HepG2 (cell line): ENCODE data around the gene RPS13. TPM values are rescaled to one million over a fixed set of nuclear protein-coding genes. Genes with fewer than 3 reads are reported as not detected.

Experiments
- AFF4 ChIP-seq: sonication (generic); formaldehyde crosslinking; IDR thresholded peaks from 2 replicates; pipeline ENCODE4 v1.4.0; 2020; ENCODE audit warnings: missing genetic modification reagents
- EEA1 ChIP-seq: sonication (generic); formaldehyde crosslinking; IDR thresholded peaks from 2 replicates; pipeline ENCODE4 v1.5.1; 2020; ENCODE audit warnings: mild to moderate bottlenecking, missing genetic modification reagents, borderline replicate concordance
- GABPB1 ChIP-seq: IDR thresholded peaks from 2 replicates; pipeline ENCODE4 v1.6.1; 2016; ENCODE audit warnings: mild to moderate bottlenecking, missing genetic modification reagents, moderate library complexity, missing compliant biosample characterization
- HDAC1 ChIP-seq: sonication (generic); formaldehyde crosslinking; IDR thresholded peaks from 2 replicates; pipeline ENCODE4 v1.5.1; 2020; ENCODE audit warnings: mild to moderate bottlenecking, missing genetic modification reagents
- HIC2 ChIP-seq: sonication (generic); formaldehyde crosslinking; IDR thresholded peaks from 2 replicates; pipeline ENCODE4 v1.9.0; 2022; ENCODE audit warnings: low read depth, missing genetic modification reagents
- HNRNPH1 ChIP-seq: fragments of 200-400 bp; formaldehyde crosslinking; optimal IDR thresholded peaks from 2 replicates; pipeline ENCODE3; 2017; ENCODE audit warnings: mild to moderate bottlenecking, low read depth, low read length
- KLF16 ChIP-seq, 2 experiments: sonication (generic) in 1 of 2; formaldehyde crosslinking in 1 of 2; IDR thresholded peaks; 2 replicates each; pipeline versions ENCODE4 v1.6.1 to v1.8.0; 2016 to 2023; ENCODE audit warnings: missing genetic modification reagents in 2 of 2, missing compliant biosample characterization in 1 of 2
- MAF1 ChIP-seq: sonication (generic); formaldehyde crosslinking; IDR thresholded peaks from 2 replicates; pipeline ENCODE4 v1.5.0; 2020; ENCODE audit warnings: missing genetic modification reagents, borderline replicate concordance
- MED13 ChIP-seq: sonication (generic); formaldehyde crosslinking; IDR thresholded peaks from 2 replicates; pipeline ENCODE4 v1.5.0; 2020; ENCODE audit warnings: missing genetic modification reagents
- NFKB2 ChIP-seq: sonication (generic); formaldehyde crosslinking; IDR thresholded peaks from 2 replicates; pipeline ENCODE4 v1.4.0; 2020; ENCODE audit warnings: missing genetic modification reagents, borderline replicate concordance
- SNAPC4 ChIP-seq: sonication (generic); formaldehyde crosslinking; IDR thresholded peaks from 2 replicates; pipeline ENCODE4 v1.4.0; 2020; ENCODE audit warnings: mild to moderate bottlenecking, missing genetic modification reagents
- SNAPC5 ChIP-seq: sonication (generic); formaldehyde crosslinking; IDR thresholded peaks from 2 replicates; pipeline ENCODE4 v1.8.1; 2023; ENCODE audit warnings: mild to moderate bottlenecking, missing genetic modification reagents, borderline replicate concordance
- SRSF1 ChIP-seq: fragments of 200-400 bp; formaldehyde crosslinking; optimal IDR thresholded peaks from 2 replicates; pipeline ENCODE3; 2017; ENCODE audit warnings: mild to moderate bottlenecking, low read depth, low read length, moderate library complexity
- ZBTB8A ChIP-seq: sonication (generic); formaldehyde crosslinking; IDR thresholded peaks from 2 replicates; pipeline ENCODE4 v1.4.0; 2020; ENCODE audit warnings: mild to moderate bottlenecking, low read depth, missing genetic modification reagents, borderline replicate concordance
- ZNF326 ChIP-seq: sonication (generic); formaldehyde crosslinking; IDR thresholded peaks from 2 replicates; pipeline ENCODE4 v1.4.0; 2020; ENCODE audit warnings: missing genetic modification reagents, borderline replicate concordance
- ZNF441 ChIP-seq: sonication (generic); formaldehyde crosslinking; IDR thresholded peaks from 2 replicates; pipeline ENCODE4 v1.7.0; 2021; ENCODE audit warnings: missing genetic modification reagents, borderline replicate concordance
- ZNF839 ChIP-seq: sonication (generic); formaldehyde crosslinking; IDR thresholded peaks from 2 replicates; pipeline ENCODE4 v1.4.0; 2020; ENCODE audit warnings: missing genetic modification reagents, mild to moderate bottlenecking, borderline replicate concordance
- polyA plus RNA-seq, 8 experiments: library from polyadenylated mRNA; depleted of rRNA in 3 of 8; stranded (reverse) in 7 of 8; unstranded in 1 of 8; fragments of >200 nt; fragmentation: Illumina TruSeq in 4 of 8; extraction: Trizol in 4 of 8; gene quantifications; 2 replicates each; pipeline versions ENCODE4 v1.2.1 to v1.2.3, GENCODE V29; 2011 to 2016; ENCODE audit warnings: low read depth in 4 of 8, missing spikeins in 1 of 8, mixed read lengths in 1 of 8; ENCODE audit not compliant: insufficient read depth in 1 of 8
- total RNA-seq, 5 experiments: library from RNA; depleted of rRNA; stranded (reverse); fragments of >200 nt; fragmentation: Illumina TruSeq; extraction: Trizol; gene quantifications; 2 replicates each; pipeline ENCODE4 v1.2.3, GENCODE V29; 2016; ENCODE audit warnings: low read depth in 1 of 5

Gene RPS13
- total and polyA plus RNA-seq, 2 of the 13 experiments (the other 11 are each of a cell fraction or from before 2014, with no cell fraction given), result 1,542 to 2,245 TPM

- TF ChIP-seq HIC2, result no peak
- TF ChIP-seq HNRNPH1, result no peak
- 0 out of 2 replicates have a peak, but pooled peaks have one; percentile 66 for TF ChIP-seq MAF1 (CRISPR knock-in tag)
- TF ChIP-seq MED13 (CRISPR knock-in tag), result peak; percentile 77; the same call in 1 of the 2 replicates
- TF ChIP-seq ZNF839 (CRISPR knock-in tag), result no peak
- no peak for TF ChIP-seq EEA1 (CRISPR knock-in tag)
- 0 out of 2 replicates have a peak, but pooled peaks have one; percentile 65 for TF ChIP-seq ZNF441
- no peak for TF ChIP-seq ZNF326 (CRISPR knock-in tag)
- peak; percentile 83 for TF ChIP-seq SNAPC5 (CRISPR knock-in tag)
- TF ChIP-seq HDAC1 (CRISPR knock-in tag), result peak; percentile 91
- peak; percentile 51; the same call in 1 of the 2 replicates for TF ChIP-seq SNAPC4 (CRISPR knock-in tag)
- no peak for TF ChIP-seq SRSF1
- TF ChIP-seq GABPB1 (CRISPR knock-in tag), result peak; percentile 97
- TF ChIP-seq KLF16 (CRISPR knock-in tag; IDR thresholded peaks at IDR 0.05), result peak in 1 of 2 experiments; percentile 58; a peak in 1 of 4 replicates
- TF ChIP-seq ZBTB8A (CRISPR knock-in tag), result 0 out of 2 replicates have a peak, but pooled peaks have one; percentile 57
- peak; percentile 87 for TF ChIP-seq NFKB2 (CRISPR knock-in tag)
- no peak for TF ChIP-seq AFF4
Observed at GRCh38 chr11:17077520-17078401, at the start of gene RPS13 (continued).
